GM23248 (cell line): ENCODE data around the gene SMCP.

Experiments
- EZH2 ChIP-seq: fragments of 200-600 bp; sonication (generic); IDR thresholded peaks from 2 replicates; pipeline ENCODE4 v1.6.1; 2018; ENCODE audit warnings: antibody characterized with exemption, mild to moderate bottlenecking; ENCODE audit not compliant: insufficient read depth, poor library complexity, severe bottlenecking
- EZH2phosphoT487 ChIP-seq: fragments of 200-600 bp; sonication (generic); IDR thresholded peaks from 2 replicates; pipeline ENCODE4 v1.6.1; 2018; ENCODE audit warnings: antibody characterized with exemption, moderate library complexity, mild to moderate bottlenecking, low read depth; ENCODE audit not compliant: insufficient read depth

GRCh38 chr1:152880907-152881306 is 2.8 kb downstream of the SMCP start:
- TF ChIP-seq EZH2: no peak
- TF ChIP-seq EZH2phosphoT487: no peak
